HG03175 (cell line): ENCODE results near the gene BRSK1.
A peak's percentile ranks its signal among the peaks of the same experiment; 100 is the strongest.
"Not testable (repeated sequence)": the region's sequence is repeated elsewhere in the genome, so short reads cannot be mapped to it uniquely, and the experiment has no call there.

Experiments
- ATAC-seq: cut with Tn5 transposase; IDR thresholded peaks from one replicate; pipeline ENCODE4 v1.9.1; 2021; ENCODE audit warnings: mild to moderate bottlenecking, moderate library complexity; ENCODE audit not compliant: unreplicated experiment

Gene BRSK1

DNA sequence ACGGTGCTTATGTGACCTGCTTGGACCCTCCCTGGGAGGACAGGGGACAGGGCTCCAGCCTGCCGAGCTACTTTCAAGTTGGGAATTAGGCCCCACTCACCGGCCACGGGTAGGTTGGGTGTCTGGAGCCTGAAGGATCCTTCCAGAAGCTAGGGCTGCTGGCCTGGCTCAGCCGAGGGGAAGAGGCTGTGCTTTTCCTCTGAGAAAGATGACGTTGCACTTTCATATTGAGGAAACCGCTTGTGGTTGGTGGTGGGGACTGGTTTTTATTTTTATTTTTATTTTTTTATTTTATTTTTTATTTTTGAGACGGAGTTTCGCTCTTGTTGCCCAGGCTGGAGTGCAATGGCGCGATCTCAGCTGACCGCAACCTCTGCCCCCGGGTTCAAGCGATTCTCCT lies 41.4 kb downstream of the BRSK1 start, which contains the start of gene TMEM150B:
Gene TMEM150B (minus strand): TSS at position 170 of the 400 bp plus-strand sequence. CDS start 4,305 bp downstream, outside the sequence.
- no peak for ATAC-seq

- not testable (repeated sequence) for ATAC-seq
These were observed 45.0 kb downstream of the BRSK1 start for GRCh38 chr19:55328774-55329318.

DNA sequence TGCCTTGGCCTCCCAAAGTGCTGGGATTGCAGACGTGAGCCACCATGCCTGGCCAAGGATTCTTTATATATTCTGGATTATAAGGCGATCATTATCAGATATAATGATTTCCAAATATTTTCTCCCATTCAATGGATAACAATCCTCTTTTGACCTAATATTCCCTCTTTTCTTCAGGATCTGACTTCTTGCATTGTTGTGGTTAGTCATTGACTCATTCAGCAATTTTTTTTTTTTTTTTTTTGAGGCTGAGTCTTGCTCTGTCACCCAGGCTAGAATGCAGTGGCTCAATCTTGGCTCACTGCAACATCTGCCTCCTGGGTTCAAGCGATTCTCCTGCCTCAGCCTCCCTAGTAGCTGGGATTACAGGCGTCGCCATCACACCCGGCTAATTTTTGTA lies 46.0 kb downstream of the BRSK1 start:
- ATAC-seq = not testable (repeated sequence)

DNA sequence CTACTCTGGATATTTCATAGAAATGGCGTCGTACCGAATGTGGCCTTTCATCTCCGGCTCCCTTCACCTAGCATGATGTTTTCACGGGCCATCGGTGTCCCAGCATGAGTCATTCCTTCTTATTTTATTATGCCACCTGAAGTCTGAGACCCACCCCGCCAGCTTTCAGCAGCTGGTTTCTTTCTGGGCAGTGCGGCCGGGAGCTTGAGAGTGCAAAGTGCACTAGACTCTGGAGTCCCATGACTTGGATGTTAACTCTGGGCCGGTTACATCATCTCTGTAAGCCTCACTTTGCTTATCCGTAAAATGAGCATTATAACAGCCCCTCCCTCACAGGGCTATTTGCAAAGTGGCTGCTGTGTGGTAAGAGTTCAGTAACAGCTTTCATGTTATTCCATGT lies 50.1 kb downstream of the BRSK1 start:
- no peak for ATAC-seq

GRCh38 chr19:55336101-55336500 lies 52.3 kb downstream of the BRSK1 start:
- ATAC-seq = no peak

- peak; percentile 81 for ATAC-seq
These were observed 55.5 kb downstream of the BRSK1 start, which contains the start of gene KMT5C for GRCh38 chr19:55339105-55339888. TSS of gene KMT5C (plus strand) at chr19:55339876. CDS start at chr19:55341937, 2,061 bp downstream.

- no peak for ATAC-seq
These were observed 56.3 kb downstream of the BRSK1 start for GRCh38 chr19:55339889-55340783.

DNA sequence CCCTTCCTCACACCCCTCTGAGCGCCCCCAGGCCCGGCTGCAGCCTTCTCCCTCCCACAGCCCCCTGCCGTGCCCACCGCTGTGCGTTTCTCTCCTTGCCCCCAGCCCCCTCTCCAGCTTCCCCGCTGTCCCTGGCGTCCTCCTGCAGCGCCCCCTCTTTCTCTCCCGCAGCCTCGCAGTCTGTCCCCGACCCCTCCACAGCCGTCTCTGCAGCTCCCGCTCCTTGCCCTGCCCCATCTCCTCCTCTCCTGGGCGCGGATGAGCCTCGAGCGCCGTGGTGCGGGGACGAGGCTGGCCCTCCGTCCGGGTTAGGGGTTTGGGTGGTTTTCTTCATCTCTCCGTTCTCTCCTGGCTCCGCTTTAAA lies 57.0 kb downstream of the BRSK1 start:
- no peak for ATAC-seq

DNA sequence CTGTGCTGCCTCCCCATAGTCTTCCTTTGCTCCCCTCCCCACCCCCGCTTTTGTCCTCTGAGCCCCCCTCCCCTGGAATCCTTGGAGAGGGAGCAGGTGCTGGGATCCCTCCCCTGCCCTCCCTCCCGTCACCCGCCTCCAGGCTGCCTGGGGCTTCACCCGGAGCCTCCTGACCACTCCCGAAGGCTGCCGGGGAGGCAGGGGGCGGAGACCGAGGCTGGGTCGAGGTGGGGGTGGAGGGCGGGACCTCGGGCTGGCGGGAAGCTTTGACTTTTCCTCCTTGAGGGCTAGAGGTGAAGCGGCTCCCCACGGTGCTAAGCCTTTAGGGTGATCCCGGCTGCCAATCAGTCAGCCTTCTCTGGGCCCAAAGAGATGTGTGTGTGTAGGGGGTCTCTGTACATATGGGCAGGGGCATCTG lies 57.4 kb downstream of the BRSK1 start:
- ATAC-seq = no peak

DNA sequence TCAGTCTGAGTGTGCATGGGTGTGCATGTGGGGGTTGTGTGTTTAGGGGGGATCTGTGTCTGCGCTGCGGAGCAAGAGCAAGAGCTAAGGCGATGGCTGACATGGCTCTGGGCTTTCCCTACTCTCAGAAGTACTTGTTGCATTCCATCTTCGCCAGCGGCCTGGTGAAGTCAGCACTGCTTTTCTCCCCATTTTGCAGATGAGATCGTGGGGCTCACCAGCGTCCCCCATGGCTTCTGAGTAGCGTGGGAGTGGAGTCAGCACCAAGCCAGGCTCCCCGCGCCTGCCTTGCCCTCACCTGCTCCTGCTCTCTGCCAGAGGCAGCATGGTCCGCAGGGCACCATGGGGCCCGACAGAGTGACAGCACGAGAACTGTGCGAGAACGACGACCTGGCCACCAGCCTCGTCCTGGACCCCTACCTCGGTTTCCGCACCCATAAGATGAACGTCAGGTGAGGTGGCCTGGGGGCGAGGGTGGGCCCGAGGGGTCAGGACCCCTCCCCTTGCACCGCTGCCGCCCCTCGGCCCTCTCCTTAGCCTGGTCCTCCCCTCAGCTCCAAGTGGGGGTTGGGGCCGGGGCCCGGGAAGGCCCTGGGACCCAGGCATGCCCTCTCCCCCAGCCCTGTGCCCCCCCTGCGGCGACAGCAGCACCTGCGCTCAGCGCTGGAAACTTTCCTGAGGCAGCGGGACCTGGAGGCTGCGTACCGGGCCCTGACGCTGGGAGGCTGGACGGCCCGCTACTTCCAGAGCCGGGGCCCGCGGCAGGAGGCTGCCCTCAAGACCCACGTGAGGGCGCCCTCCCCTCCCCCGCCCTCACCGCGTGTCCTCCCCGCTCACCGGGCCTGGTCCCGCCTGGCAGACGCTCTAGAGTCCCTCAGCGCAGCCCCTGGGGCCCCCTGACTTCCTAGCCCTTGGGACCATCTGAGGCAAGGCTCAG lies 58.1 kb downstream of the BRSK1 start:
- ATAC-seq = no peak

GRCh38 chr19:55344444-55344843 lies 60.6 kb downstream of the BRSK1 start:
- ATAC-seq = no peak

GRCh38 chr19:55345101-55345817 lies 61.5 kb downstream of the BRSK1 start:
- no peak for ATAC-seq

GRCh38 chr19:55345818-55346724 lies 62.3 kb downstream of the BRSK1 start:
- ATAC-seq = no peak

DNA sequence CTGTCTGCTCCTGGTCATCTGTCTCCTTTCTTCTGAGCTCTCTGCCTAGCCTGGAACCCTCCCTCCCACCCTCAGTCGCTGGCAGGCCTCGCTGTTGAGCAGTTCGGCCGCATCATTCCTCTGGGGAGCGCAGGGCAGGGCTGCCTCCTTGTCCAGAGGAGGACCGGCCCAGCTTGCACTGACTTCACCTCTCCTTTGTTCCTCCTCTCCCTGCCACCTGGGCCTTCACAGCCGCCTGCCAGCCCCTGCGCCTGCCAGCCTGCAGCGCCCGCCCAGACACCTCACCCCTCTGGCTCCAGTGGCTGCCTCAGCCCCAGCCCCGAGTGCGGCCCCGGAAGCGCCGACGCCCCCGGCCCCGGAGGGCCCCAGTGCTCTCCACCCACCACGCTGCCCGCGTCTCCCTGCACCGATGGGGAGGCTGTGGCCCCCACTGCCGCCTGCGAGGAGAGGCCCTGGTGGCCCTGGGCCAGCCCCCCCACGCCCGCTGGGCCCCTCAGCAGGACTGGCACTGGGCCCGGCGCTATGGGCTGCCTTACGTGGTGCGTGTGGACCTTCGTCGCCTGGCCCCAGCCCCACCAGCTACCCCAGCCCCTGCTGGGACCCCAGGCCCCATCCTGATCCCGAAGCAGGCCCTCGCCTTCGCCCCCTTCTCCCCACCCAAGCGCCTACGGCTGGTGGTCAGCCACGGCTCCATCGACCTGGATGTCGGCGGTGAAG lies 63.1 kb downstream of the BRSK1 start:
- ATAC-seq = no peak

- ATAC-seq = no peak
These were observed 63.7 kb downstream of the BRSK1 start for GRCh38 chr19:55347442-55348009.

DNA sequence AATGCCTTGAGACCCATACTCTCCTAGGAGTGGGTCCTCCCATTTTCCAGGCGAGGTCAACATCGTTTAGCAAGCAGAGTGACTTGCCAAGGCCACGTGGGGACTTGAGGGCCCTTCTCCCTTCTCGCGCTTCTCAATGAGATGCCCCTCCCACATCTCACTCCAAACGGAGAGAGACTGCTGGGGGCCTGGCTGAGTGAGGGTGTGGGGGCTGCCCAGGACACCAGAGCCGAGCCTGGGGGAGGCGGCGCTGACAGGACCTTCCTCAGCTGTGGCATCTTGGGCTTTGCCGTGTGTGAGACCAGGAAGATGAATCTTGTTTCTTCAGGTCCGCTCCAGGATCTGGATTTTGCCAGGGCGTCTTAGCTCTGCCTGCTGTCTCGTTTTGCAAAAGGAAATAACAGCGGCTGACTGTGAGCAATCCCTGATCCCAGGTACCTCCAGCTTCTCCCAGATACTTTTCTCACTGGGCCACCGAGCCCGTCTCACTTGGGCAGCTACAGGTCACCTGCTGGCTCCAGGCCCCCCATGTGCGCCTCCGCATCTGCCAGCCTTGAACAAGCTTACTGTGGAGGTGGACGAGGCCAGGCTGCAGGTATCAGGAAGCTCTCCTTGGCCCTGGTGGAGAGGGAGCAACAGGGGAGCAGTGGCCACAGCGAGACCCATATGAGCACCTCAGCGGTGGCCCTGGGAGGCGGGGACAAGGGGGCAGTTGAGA lies 64.7 kb downstream of the BRSK1 start:
- no peak for ATAC-seq
